ENCODE measurements around the gene CNN2.

GRCh38 chr19:1055028-1055425 lies 28.6 kb downstream of the CNN2 start:
- TF ChIP-seq CTCF (IDR thresholded peaks at IDR 0.05 in 4 of 5, conservative IDR thresholded peaks at IDR 0.05 in 1 of 5) (no peak), POLR2A (IDR thresholded peaks at IDR 0.05) (no peak)

Data from gastrocnemius medialis (tissue), 4 donors.